Suppressor macrophage (primary cell): Measurements from ENCODE around the gene IL9R.
"Not testable (repeated sequence)": the region's sequence is repeated elsewhere in the genome, so short reads cannot be mapped to it uniquely, and the experiment has no call there.

ENCODE experiments used
- DNase-seq, 4 experiments: peaks; one replicate each; pipeline ENCODE4 v3.0.0-alpha.2; 2020 to 2022

Gene IL9R

GRCh38 chrX:156030474-156030873, 33.0 kb downstream of the IL9R start:
- not testable (repeated sequence) for DNase-seq
